Stimulated activated effector memory CD8-positive, alpha-beta T cell treated with anti-CD3 and anti-CD28 coated beads, Interleukin-12 subunit alpha, Interleukin-12 subunit beta, amount 100 ng/mL, for 72 hours (primary cell): ENCODE results near the gene ANKS6.

Source experiments
- ATAC-seq: fragments of 150-1000 bp; cut with Tn5 transposase; 2 replicates; pipeline ENCODE4 v1.10.0; 2021
- DNase-seq, 2 donors: peaks; one replicate each; pipeline ENCODE4 v3.0.0; 2021 to 2022; ENCODE audit warnings: low spot score in 2 of 2
- H3K27ac Mint-ChIP-seq: one replicate; pipeline ENCODE4 v1.8.0; 2022; ENCODE audit warnings: mild to moderate bottlenecking, mixed read lengths
- H3K36me3 Mint-ChIP-seq: one replicate; pipeline ENCODE4 v1.8.0; 2022; ENCODE audit warnings: mild to moderate bottlenecking, mixed read lengths
- H3K4me1 Mint-ChIP-seq: one replicate; pipeline ENCODE4 v1.8.0; 2022; ENCODE audit warnings: mixed read lengths
- H3K4me3 Mint-ChIP-seq: one replicate; pipeline ENCODE4 v1.8.0; 2022; ENCODE audit warnings: mild to moderate bottlenecking, mixed read lengths
- H3K9me3 Mint-ChIP-seq: one replicate; pipeline ENCODE4 v1.8.0; 2022; ENCODE audit warnings: mixed read lengths

ANKS6 gene

DNA sequence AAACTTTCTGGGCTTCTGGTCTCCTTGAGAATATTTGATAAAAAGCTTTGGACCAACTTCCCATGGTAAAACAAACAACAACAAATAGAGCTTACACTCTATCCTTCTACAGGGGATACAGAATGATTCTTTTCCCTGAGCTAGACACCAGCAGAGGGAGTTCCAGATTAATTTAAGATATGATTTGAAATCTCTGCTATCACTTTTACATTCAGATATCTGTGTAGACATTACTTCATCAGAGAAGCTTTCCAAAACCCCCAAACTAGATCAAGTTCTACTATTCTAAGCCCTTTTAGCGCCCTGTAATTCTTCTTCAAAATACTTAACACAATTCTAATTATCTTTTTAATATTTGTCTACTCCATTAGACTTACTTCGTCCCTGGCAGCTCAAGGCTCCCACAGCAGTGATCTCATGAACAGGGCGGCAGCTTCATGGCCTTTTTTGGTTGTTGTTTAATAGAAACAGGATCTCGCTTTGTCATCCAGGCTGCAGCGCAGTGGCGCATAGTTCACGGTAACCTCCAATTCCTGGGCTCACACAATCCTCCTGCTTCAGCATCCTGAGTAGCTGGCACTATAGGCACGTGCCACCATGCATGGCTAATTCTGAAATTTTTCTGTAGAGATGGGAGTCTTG is 10.2 kb upstream of the ANKS6 start:
- H3K9me3 Mint-ChIP-seq, result no peaks in the 10 kb centered on the region
- H3K4me3 Mint-ChIP-seq, result peak overlapping the region; percentile 76
- H3K27ac Mint-ChIP-seq, result no peak overlapping the region
- ATAC-seq (no peak), DNase-seq (no peak)
- H3K36me3 Mint-ChIP-seq, result peaks cover 4% of the 10 kb centered on the region
- H3K4me1 Mint-ChIP-seq, result peaks cover 34% of the 10 kb centered on the region

DNA sequence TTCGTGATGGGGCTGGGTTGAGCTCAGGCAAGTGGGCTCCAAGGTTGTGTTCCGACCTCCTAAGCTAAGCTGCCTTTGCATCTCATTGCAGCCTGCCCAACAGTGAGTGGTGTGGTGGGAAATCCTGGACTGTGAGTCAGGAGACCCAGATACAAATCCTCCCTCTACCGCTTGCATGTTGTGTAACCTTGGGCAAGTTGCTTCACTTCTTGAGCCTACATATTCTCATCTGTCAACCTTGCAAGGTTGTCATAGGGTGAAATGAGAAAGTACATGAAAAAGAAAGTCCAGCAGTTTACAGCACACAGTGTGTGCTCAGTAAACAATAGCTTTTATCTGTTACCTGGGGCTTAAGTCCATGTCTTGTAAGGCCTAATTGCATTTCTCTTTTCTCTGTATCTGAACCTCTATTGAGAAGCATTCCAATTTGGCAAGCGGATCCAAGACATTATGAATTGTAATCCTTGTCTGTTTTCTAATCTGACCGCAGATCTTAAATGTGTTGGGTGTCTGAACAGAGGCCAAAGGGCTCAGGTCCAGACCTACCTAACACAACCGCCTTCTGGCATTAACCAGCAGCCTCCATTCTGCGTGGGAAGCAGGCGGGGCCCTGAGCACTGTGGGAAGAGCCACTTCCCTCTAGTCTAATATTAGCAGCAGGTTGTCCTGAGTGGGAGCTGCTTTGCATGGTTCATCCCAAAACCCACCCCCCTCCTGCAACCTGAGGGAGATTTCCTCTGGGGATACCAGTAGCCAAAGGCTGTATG is 9.3 kb upstream of the ANKS6 start:
- Mint-ChIP-seq H3K36me3 (no peaks in the 10 kb centered on the region), H3K9me3 (no peaks in the 10 kb centered on the region), H3K4me3 (no peak overlapping the region), H3K27ac (no peak overlapping the region), H3K4me1 (peaks cover 28% of the 10 kb centered on the region)
- DNase-seq (no peak), ATAC-seq (no peak)

DNA sequence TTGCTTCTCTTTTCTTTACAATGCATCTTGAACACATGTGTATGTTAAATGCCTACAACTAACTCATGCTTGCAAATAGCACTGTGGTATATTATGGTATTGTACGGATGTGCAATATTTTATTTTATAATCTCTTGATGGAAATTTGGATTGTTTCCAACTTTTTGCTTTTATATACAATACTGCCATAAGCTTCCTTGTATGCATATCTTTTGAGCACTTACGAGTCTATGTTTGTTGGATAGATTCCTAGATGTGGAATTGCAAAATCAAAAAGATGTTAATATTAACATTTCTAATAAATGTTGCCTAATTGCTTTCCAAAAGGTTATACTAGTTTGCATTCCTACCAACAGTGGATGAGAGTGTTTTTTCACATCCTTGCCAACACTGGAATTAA is 7.7 kb upstream of the ANKS6 start:
- no peak for ATAC-seq

DNA sequence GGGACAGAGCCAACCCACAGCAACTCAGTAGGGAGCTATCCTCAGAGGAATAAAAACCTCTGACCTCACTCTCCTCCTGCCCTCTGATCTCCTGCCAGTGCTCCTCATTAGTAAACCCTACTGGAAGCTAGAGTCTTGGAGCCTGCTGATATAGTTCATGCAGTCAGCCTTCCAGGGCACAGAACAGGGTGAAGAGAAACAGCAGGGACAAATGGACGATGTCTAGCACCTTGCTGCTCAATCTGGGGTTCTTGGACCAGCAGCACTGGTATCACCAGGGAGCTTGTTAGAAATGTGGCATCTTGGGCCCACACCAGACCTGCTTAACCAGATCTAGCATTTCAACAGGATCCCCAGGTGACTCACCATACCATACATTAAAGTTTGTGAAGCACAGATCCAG is 5.6 kb upstream of the ANKS6 start:
- peaks cover 8% of the 10 kb centered on the region for H3K4me1 Mint-ChIP-seq
- ATAC-seq, result no peak
- no peaks in the 10 kb centered on the region for H3K36me3 Mint-ChIP-seq
- DNase-seq, result no peak
- H3K4me3 Mint-ChIP-seq, result no peak overlapping the region
- H3K27ac Mint-ChIP-seq, result no peak overlapping the region
- no peaks in the 10 kb centered on the region for H3K9me3 Mint-ChIP-seq

More for the DNA sequence above, 7.7 kb upstream of the ANKS6 start:
- no peak for DNase-seq
- H3K4me3 Mint-ChIP-seq, result no peak overlapping the region
- no peak overlapping the region for H3K27ac Mint-ChIP-seq
- no peaks in the 10 kb centered on the region for H3K9me3 Mint-ChIP-seq
- peaks cover 19% of the 10 kb centered on the region for H3K4me1 Mint-ChIP-seq
- no peaks in the 10 kb centered on the region for H3K36me3 Mint-ChIP-seq

DNA sequence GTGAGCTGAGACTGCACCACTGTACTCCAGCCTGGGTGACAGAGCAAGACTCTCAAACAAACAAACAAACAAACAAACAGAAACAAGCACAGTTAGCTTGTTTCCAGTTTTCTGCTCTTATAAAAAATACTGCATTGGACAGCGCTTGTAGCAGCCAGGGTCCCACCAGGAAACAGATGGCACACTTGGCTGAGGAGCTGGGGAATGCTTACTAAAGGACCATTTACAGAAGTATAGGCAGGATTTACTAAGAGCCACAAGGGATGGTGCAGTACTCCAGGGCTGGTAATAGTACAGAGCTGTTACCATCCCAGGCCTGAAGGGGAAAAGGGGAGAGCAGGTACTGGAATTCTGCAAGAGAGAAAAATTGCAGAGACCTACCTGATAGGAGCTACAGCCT is 5.2 kb upstream of the ANKS6 start:
- H3K27ac Mint-ChIP-seq, result no peak overlapping the region
- no peaks in the 10 kb centered on the region for H3K36me3 Mint-ChIP-seq
- ATAC-seq (no peak), DNase-seq (no peak)
- peaks cover 9% of the 10 kb centered on the region for H3K4me1 Mint-ChIP-seq
- H3K9me3 Mint-ChIP-seq, result no peaks in the 10 kb centered on the region
- no peak overlapping the region for H3K4me3 Mint-ChIP-seq

DNA sequence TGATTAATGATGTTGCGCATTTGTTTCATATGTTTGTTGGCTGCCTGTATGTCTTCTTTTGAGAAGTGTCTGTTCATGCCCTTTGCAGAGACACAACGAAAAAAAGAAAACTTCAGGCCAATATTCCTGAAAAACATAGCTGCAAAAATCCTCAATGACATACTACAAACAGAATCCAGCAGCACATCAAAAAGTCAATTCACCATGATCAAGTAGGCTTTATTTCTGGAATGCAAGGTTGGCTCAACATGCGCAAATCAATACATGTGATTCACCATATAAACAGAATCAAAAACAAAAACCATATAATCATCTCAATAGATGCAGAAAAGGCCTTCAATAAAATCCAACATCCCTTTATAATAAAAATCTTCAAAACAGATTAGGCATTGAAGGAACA is 1.9 kb upstream of the ANKS6 start:
- no peak overlapping the region for H3K27ac Mint-ChIP-seq
- H3K36me3 Mint-ChIP-seq, result no peaks in the 10 kb centered on the region
- no peaks in the 10 kb centered on the region for H3K9me3 Mint-ChIP-seq
- H3K4me3 Mint-ChIP-seq, result no peak overlapping the region
- peaks cover 26% of the 10 kb centered on the region for H3K4me1 Mint-ChIP-seq
- ATAC-seq, result no peak
- DNase-seq, result no peak

DNA sequence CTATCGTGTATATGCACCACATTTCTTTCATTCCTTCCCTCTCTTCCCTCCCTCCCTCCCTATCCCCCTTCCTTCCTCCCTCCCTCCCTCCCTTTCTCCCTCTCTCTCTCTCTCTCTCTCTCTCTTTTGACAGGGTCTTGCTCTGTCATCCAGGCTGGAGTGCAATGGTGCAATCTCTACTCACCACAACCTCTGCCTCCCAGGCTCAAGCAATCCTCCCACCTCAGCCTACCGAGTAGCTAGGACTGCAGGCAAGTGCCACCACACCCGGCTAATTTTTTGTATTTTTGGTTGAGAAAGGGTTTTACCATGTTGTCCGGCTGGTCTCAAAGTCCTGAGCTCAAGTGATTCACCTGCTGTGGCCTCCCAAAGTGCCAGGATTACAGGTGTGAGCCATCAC is 1.1 kb upstream of the ANKS6 start:
- no peaks in the 10 kb centered on the region for H3K9me3 Mint-ChIP-seq
- H3K4me3 Mint-ChIP-seq, result peak overlapping the region; percentile 84
- no peak for DNase-seq
- peak overlapping the region; percentile 88 for H3K27ac Mint-ChIP-seq
- no peak for ATAC-seq
- H3K4me1 Mint-ChIP-seq, result peaks cover 27% of the 10 kb centered on the region
- H3K36me3 Mint-ChIP-seq, result no peaks in the 10 kb centered on the region

DNA sequence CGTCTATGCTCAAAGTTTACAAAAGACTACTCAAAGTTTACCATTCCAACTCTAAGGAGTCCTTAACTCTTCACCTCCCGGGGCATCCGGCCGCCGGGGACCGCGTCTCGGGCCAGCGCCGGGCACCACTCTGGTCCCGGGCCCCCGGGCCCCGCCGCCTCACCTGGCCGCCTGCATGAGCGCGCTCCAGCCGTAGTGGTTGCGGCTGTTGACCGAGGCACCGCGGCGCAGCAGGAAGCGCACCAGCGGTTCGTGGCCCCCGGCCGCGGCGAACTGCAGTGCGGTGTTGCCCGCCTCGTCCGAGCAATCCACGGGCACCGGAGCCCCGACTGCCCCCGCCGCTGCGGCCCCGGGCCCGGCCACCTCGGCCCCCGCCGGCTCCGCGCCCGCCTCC is 388 bp downstream of the ANKS6 start:
- Mint-ChIP-seq H3K4me1 (peaks cover 43% of the 10 kb centered on the region), H3K4me3 (peak overlapping the region; percentile 84), H3K36me3 (no peaks in the 10 kb centered on the region), H3K9me3 (no peaks in the 10 kb centered on the region), H3K27ac (no peak overlapping the region)
- DNase-seq (peak in 1 of 2 donors; percentile 18), ATAC-seq (peak; percentile 41)

DNA sequence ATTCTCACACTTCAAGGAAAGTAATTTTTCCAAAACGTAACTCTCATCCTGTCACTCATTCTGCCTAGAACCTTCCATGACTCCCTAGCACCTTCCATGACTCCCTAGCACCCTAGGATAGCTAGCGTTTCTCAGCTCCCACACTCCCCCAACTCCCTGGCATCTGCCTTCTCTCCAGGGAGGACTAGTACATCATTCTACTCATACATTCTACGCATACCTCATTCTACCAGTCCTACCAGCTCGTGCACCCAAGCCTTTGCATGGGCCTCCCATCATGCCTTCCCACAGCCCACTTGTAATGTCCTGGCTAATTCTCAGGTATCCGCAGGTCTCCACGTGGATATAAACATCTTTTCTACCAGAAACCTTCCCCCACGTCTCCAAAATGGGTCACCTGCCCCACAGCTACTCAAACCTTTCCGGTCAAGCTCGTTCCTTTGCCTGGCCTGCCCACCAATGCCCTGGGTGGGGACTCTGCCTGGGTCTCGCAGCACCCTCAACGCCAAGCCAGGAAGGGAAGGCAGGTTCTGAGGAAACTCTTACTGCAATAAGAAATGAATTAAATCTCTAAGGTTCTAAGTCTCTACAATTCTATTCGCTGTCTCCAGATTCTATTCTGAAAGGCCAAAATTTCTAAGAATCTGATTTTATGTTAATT is 930 bp downstream of the ANKS6 start:
- ATAC-seq (no peak), DNase-seq (no peak)
- Mint-ChIP-seq H3K9me3 (no peaks in the 10 kb centered on the region), H3K36me3 (no peaks in the 10 kb centered on the region), H3K4me3 (peak overlapping the region; percentile 84), H3K4me1 (peaks cover 45% of the 10 kb centered on the region), H3K27ac (no peak overlapping the region)

DNA sequence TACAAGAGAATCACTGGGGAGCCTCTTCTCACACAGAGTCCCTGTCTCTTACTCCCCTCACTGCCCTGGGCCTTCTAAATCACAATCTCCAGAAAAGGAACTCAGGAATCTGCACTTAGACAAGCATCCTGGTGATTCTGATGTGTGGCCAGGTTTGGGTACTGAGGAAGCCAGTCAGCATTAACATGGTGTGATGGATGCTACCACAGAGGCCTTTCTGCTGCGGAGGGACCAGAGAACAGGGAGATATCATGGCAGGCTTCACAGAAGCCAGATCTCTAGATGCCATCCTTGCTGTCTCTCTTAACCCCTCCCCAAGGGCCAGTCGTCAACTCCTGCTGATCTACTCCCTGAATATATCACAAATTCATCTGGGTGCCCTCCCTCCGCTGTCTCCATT is 1.6 kb downstream of the ANKS6 start:
- DNase-seq, result no peak
- Mint-ChIP-seq H3K9me3 (no peaks in the 10 kb centered on the region), H3K4me1 (peaks cover 45% of the 10 kb centered on the region), H3K4me3 (peak overlapping the region; percentile 84), H3K27ac (no peak overlapping the region), H3K36me3 (no peaks in the 10 kb centered on the region)
- ATAC-seq, result no peak

DNA sequence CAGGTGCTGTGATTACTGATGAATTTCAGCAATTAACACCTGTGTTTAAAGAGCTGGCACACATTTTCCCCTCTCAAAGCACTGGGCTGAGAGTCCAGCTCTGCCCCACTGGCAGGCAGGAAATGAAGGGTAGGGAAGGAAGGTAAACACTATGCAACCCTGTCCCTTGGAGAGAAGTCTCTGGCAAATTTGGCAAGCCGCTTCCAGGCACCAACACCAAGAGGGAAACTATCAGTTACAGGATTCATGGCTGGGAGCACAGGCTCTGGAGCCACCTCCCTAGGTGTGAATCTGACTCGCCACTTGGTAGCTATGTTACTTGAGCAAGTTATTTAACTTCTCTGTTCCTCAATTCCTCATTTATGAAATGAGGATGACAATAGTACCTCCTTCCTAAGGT is 3.3 kb downstream of the ANKS6 start:
- ATAC-seq (no peak), DNase-seq (no peak)
- no peak overlapping the region for H3K27ac Mint-ChIP-seq
- H3K9me3 Mint-ChIP-seq, result no peaks in the 10 kb centered on the region
- peaks cover 45% of the 10 kb centered on the region for H3K4me1 Mint-ChIP-seq
- H3K36me3 Mint-ChIP-seq, result peaks cover 8% of the 10 kb centered on the region
- H3K4me3 Mint-ChIP-seq, result no peak overlapping the region

DNA sequence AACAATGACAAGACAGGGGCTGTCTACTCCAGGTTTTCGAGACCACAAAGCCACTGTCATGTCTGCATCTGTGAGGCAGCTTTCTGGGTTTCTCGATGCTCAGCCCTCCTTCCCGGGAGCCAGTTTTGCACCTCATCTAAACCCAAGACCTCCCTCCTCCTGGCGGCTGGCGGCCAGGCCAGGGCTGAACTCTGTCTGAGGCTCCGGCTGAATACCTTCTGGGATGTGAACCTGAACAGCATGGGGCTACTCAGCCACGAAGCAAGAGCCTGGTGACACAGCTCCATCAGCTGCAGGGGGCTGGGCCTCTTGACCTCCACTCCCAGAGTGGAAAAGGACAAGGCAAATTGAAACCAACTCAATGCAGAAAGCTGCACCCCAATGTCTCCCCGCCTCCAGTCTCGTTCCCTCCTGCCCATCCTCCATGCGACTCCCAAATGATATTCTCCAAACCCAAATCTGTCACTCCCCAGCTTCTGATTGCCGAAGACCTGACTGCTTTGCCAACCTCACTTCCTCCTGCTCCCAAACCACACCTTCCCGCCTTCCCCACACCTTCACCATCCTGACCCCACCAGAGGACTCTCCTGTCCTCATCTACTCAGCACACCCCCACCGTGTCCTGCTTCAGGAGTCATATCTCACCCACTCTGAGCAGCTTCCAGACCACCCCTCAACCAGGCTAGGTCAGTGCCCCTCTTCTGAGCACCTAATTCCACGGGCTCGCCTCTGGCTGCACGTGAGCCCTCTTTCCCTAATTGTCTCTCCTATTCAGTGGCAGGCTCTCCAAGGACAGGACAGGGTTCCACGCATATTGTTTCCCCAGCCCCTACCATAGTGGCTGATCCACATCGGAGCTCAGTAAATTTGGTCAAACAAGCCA is 4.5 kb downstream of the ANKS6 start:
- DNase-seq, result no peak

DNA sequence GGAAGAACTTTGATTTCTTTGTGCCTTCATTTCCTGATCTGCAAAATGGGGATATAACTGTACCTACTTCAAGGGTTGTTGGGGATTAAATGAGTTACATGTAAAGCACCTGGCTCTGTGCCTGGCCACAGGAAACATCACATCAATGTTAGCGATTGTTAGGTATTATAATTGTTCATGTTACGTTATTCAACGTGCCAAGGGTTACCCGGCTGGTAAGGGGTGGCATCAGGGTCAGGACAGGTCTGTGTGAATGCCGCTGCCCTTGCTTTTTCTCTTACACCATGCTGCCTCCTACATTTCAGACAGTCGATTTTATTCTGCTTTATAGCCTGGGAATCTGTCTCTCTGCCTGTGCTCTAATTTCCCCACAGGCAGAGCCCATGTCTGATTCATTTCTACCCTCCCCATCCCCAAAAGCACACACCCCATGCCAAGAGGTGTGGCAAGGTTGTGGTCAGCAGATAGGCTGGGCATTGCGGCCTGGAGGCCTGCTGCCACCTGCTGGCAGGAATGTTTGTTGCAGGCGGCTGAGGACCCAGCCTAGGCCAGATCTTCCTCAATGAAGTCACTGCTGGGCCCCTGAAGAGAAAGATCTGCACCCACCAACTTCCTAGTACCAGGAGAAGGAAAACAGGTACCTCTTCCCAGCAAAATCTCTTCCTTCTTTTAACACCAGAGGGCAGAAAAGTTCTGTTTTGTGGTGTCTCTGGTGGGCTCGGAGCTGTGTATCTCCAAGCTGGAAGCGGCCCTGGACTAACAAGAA is 5.3 kb downstream of the ANKS6 start:
- Mint-ChIP-seq H3K36me3 (peaks cover 8% of the 10 kb centered on the region), H3K27ac (no peak overlapping the region), H3K4me3 (no peak overlapping the region), H3K9me3 (no peaks in the 10 kb centered on the region), H3K4me1 (peaks cover 36% of the 10 kb centered on the region)
- peak; percentile 67 to 84 for DNase-seq
- peak; percentile 81 for ATAC-seq

More for the DNA sequence above, 4.5 kb downstream of the ANKS6 start:
- ATAC-seq, result no peak
- Mint-ChIP-seq H3K4me1 (peaks cover 39% of the 10 kb centered on the region), H3K4me3 (no peak overlapping the region), H3K27ac (no peak overlapping the region), H3K9me3 (no peaks in the 10 kb centered on the region), H3K36me3 (peaks cover 8% of the 10 kb centered on the region)

DNA sequence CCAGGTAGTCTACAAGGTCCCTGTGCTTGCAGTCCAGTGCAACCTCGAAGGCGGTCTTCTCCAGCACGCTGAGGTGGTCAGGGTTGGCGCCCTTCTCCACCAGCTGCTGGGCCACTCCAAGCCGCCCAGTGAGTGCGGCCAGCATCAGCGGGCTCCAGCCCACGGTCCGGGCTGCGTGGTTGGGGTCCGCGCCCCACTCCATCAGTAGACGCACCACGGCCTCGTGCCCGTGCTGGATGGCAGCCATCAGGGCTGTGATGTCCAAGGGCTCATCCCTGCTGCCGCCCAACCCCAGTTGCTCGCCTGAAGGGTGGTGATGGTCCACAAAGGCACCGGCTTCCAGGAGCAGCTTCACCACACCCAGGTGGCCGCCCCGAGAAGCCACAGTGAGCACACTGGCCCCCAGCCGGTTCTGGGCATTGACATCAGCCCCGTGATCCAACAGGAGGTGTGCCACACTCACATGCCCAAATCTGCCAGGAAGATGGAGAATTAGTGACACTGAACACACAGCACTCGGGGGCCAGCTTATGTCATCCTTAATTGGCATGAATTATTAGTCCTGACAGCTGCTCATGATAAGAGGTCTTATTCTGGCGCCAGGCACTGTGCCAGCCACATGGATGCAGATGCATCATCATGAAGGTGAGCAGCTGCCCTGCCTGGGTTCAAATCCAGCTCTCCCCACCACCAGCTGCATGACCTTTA is 6.1 kb downstream of the ANKS6 start:
- Mint-ChIP-seq H3K4me1 (peaks cover 30% of the 10 kb centered on the region), H3K4me3 (no peak overlapping the region), H3K36me3 (peaks cover 8% of the 10 kb centered on the region), H3K27ac (no peak overlapping the region), H3K9me3 (no peaks in the 10 kb centered on the region)
- no peak for ATAC-seq
- DNase-seq, result no peak
